RPMI7951 (cell line): ENCODE results near the gene KMO. TPM values are rescaled to one million over a fixed set of nuclear protein-coding genes. Genes with fewer than 3 reads are reported as not detected.

Experiments
- DNase-seq: peaks from one replicate; pipeline ENCODE4 v3.0.0-alpha.2; 2012; ENCODE audit warnings: low read depth
- total RNA-seq: library from RNA; depleted of rRNA; stranded (reverse); fragments of >200 nt; shearing (Covaris generic); gene quantifications from 2 replicates; pipeline ENCODE4 v1.2.3, GENCODE V29; 2014; rRNA removed

KMO gene
- 0.60 and 1.3 TPM in 2 replicates for total RNA-seq

DNA sequence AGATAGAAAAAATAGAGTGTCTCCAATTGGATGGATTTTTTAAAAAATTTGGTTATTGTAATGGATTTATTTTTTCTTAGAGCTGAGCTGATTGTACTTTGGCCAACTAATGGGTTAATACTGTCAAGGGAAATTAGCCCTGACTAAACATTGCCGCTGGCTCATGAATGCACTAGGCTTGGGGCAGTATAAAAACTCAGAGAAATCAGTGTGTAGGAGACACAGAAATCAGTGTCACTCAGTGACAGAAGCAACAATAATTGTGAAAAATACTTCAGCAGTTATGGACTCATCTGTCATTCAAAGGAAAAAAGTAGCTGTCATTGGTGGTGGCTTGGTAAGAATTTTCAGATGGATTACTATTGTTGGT, at the start of gene KMO:
KMO (plus strand) TSS at position 217 of the 370 bp plus-strand sequence; CDS start at position 284, 67 bp downstream.
- peak; percentile 42 for DNase-seq

DNA sequence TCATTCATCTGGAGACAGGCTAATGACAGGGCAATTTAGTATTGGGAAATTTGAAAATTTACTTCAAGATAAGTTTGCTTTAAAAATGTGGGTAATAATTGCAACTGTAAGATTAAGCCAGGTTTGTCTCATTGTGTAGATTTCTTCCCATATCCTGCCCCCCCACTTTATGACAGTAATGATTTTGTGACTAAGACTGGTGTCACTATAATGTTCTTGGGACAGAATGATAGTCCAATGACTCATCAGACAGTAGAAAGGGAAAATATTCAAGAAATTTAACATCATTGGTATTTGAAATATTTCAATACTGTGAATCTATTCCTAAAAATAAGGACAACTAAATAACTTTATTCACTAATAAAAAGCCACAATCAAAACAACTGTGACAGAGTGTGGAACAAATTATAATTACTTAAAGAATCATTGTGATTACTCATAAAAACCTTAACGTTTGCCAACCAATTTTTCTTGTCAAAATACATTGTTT, 49.4 kb upstream of the KMO start:
- DNase-seq: peak; percentile 72

DNA sequence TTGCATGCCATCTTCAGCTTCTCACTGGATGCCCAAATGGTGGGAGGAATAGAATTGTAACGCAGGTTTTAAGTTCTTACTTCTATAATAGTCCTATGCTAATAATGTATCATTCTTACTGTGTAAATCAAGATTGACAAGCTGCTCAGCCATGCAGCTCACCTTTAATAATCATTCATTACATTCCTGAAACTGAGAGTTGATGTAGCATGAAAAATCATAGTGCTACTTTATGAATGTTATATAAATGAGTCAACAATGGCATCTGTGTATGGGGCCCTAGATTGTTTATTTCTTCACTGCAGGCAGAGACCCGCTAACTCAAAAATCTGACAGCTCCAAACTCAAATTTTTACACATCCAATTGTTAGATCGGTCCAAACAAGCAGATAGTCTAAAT, 47.0 kb upstream of the KMO start:
- DNase-seq: no peak

DNA sequence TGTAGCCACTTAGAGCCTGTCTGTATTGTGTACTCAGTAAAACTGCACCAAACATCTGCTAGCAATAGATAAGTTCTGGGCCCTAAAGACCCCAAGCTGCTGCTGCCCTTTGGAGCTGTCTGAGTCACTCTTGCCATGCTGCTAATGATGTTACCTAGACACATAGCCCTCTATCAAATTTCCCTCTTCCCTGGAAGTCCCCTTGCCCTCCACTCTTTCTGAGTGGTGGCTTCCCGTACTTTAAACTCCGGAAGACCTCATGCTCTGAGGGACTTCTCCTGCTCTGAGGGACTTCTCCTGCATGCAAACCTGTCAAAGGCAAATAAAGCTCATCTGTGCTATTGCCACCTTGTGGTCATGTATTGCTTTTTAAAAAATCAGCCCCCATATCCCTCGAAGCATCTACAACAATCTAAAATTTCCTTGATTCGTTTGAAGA, 46.6 kb upstream of the KMO start:
- peak; percentile 32 for DNase-seq

DNA sequence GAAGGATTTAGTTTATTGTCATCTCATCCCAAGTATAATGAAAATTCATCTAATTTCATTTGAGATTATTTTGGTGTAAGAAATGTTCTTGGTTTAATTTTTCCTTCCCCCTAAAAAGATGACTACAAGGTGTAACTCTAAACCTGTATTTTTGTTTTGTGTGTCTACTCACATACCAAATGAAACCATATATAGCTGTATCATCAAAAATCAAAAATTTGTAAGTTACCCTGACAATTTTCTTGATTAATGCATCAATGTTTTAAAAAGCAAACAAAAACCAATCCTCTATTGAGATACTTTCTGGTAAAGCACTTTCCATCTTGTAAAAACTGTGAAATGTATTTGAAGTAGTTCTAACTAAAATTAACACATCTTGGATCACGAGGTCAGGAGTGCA, 43.4 kb upstream of the KMO start:
- DNase-seq: no peak

DNA sequence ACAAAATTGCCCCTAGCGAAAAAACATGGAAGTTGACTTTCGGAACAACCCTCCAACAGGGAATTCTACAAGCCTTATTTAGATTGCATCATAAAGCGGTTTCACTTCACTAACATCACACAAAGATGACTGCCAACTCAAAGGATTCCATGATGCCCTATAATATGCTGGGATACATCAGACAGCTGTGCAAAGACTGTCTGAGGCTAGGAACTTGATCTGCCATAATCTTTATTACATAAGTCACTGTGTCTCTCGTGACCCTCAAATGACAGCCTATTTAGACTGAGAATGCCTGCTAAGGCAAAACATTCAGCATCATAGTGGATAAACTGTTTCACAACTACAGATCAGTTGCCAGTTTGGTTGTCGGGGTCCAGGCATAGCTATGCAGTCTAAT, 36.4 kb upstream of the KMO start:
- DNase-seq: no peak

DNA sequence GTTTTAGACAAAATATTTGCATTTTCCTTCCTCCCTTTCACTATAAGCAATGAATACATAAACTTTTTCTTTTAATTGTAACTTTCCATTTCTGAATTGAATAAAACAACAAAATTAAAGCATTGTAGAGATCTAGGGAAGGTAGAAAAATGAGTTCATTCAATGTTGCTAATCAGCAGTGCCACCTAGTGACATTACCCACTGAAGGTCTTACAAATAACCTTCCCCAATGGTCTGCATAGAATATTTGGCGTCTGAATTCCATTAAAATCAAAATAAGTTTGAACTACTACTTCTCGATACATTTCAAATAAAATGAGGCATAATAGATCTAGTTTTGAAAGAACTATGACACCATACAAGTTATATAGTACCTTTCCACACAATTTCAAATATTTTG, 32.3 kb upstream of the KMO start:
- DNase-seq: peak; percentile 36

DNA sequence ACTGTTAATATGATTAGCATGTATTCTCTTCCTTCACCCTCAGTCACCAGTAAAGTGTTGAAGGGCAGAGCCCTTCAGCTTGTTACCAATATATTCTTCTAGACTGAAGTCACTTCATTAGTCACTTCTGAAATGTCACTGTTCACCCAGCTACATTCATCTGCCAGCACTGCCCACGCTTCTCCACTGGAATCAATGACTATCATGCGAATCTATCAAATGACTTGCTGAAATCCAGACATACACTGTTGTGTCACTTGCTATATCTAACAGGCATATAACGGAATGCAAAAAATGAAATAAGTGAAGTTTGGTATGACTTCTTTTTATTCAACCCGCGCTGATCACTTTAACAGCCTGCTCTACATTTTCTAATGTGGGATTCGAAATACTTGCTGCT, 28.7 kb upstream of the KMO start:
- no peak for DNase-seq

DNA sequence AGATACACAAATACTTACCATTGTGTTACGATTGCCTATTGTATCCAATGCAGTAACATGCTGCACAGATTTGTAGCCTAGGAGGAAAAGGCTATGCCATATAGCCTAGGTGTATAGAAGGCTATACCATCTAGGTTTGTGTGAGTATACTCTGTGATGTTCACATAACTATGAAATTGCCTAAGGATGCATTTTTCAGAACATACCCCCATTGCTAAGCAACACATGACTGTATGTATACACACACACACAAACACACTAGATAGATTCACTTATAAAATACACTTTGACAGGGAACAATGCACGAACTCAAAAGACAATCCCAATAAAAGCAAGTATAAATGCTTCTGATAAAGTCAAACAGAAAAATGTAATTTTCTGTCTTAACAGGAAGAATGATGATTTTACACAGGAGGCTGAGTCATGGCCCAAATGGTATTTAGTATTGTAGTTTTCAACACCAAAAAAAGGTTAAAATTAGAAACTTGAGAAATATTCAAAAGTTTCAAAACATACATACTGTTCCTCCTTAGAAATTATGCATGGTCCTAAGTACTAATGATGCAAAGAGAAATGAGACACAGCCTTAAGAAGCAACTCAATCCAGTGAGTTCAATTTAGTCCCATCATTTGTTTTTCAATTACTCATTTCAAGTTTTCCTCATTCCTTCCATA, 24.9 kb upstream of the KMO start:
- no peak for DNase-seq

DNA sequence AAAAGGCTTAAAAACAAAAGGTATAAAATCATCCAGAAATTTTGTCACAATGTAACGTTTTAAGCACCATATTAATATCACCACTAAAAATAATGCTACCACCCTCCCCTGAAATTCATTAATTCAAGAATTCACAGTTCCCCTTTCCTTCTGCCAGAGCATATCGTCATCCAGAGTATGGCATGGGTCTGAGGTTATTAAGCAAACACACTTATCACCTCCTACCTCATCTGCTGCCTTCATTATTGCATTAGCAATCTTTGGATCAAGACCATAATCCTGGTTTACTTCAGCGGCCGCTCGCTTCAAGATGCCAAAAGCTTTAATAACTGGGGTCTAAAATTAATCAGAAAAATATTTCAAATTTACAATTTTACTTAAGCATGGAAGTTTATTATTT, 18.8 kb upstream of the KMO start:
- DNase-seq: no peak

DNA sequence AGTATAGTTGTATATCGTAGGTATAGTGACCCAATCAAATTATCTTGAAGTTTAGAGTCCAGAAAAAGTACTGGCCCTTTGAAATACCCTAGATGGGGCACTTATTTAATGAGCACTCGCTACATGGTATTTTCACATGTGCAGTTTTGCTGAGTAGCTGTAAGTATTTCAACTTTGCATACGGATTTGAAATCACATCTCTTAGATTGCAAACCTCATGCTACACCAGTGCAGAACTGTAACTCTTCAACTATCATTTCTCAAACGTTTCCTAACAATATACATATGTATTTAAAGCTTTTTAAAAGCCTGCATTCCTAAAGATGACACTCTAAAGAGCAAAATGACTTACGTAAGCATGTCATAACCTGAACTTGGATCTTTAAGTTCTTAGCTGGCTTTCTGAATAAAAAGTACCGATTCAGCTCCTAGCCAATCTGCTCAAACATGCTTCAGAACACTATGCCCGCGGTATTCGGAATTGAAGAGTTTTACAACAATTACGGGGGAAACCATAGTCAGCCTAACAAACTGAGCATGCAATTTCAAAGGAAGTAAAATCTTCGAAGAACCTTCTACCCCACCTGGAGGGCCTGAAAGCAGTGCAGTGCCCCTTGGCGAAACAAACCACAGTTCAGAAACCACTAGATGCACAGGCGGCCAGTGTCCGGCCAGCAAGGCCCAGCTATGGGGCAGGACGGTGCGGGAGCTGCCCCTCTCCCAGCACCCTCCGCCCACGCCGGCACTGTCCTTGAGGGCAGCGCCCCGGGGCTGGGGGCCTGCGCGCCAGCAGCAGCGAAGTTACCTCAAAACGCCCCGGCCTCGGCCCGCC, 13.5 kb upstream of the KMO start:
- DNase-seq: peak; percentile 18

DNA sequence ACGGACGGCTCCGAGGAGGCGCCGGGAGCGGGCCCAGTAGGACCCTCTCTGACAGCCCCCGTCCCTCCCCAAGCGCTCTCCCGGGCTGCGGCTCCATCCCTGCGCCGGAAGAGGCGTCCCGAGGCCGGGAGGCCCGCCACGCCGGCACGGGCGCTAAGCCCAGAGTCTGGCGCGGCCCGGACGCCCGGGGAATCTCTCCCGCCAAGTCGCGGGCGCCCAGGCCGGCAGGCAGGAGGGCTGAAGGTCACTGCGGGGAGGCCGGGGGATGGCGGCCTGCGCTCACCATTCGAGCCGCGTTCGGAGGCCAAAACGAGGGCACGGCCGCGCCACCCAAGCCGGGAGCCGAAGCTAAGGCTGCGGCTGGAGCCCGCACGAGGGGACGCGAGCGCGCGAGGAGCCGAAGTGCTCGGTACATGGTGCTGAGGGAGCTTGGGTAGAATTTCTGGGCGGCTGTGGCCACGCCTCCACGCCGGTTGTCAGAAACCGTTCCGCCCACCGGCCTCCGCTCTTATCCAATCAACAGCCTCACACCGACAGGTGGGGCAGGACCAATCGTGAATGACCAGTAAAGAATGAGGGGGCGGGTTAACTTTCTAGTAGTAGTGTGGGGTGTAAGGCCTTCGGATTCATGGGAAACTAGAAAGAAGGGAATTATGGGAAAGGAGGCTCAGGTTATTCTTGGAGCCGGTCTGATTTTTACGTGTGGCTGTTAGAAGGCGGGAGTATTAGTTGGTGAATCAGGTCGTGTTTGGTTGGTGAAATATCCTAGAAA, 12.7 kb upstream of the KMO start, which contains the start of gene FH:
FH (minus strand) TSS at position 448 of the 772 bp plus-strand sequence; CDS start at position 415, 33 bp downstream.
- peak; percentile 97 for DNase-seq

DNA sequence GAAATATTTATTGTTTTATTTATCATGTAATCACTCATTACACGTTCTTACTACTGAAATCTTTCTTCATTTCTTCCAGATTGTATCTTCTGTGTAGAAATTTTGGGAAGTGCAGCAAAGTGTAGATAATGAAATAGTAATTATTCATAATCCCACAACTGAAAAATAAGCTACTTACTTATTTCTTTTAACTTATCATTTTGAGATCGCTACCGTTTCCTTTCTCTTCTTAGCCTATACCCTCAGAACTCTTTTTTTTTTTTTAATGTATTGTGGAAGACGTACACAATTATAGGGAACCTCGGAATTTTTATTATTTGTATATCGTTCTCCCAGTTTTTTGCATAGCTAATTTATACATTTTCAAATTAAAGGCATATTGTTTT, 12.1 kb upstream of the KMO start:
- no peak for DNase-seq

DNA sequence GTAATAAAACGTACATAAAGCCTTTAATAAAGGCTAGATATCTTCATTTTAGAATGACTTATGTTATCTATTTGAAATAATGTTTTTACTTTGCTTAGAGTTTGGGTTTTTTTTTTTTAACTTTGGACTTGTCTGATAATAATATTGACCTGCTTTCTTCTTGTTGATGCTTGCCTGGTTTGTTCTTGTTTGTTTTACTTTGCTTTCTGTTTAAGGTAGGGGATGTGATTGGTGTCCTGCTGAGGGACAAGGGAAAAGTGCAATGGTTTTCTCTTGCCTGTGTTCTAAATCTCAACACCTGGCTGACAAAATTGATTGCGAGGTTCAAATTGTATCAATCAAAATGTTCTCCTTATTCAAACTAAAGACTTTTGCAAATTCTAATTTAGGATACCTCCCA, 10.5 kb upstream of the KMO start:
- DNase-seq: no peak

DNA sequence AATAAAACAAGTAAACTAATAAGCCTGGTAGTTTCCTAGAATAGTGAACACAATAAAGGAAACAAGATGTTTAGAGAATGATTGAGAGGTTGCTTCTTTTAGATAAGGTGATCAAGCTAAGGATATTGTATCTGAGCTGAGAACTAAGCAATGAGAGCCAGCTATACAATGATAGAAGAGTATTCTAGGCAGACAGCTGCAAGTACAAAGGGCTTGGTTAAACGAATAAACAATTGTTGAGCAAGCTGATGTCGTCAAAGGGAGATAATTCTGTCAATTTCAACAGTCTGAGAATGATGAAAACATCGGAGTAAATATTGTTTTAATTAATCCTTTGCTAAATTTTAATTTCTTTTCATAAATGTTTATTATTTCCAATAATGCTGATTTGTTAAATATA, 7.2 kb upstream of the KMO start:
- no peak for DNase-seq

DNA sequence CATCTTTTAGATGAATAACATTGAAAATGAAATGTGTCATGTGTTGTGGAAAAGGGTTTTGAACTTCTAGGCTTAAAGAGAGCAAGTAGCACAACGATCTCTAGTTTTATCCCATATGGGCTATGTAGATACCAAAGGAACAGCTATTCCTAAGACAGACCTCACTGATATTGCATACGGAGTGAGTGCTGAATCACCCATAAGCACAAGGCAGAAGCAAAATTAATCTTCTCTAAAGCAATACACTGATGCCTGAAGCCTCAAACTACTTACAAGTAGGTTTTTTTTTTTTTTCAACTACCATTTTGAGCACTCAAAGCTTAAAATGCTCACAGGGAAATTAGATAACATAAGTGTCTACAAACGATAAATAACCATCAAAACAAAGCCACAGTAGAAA, 5.0 kb upstream of the KMO start:
- DNase-seq: no peak

DNA sequence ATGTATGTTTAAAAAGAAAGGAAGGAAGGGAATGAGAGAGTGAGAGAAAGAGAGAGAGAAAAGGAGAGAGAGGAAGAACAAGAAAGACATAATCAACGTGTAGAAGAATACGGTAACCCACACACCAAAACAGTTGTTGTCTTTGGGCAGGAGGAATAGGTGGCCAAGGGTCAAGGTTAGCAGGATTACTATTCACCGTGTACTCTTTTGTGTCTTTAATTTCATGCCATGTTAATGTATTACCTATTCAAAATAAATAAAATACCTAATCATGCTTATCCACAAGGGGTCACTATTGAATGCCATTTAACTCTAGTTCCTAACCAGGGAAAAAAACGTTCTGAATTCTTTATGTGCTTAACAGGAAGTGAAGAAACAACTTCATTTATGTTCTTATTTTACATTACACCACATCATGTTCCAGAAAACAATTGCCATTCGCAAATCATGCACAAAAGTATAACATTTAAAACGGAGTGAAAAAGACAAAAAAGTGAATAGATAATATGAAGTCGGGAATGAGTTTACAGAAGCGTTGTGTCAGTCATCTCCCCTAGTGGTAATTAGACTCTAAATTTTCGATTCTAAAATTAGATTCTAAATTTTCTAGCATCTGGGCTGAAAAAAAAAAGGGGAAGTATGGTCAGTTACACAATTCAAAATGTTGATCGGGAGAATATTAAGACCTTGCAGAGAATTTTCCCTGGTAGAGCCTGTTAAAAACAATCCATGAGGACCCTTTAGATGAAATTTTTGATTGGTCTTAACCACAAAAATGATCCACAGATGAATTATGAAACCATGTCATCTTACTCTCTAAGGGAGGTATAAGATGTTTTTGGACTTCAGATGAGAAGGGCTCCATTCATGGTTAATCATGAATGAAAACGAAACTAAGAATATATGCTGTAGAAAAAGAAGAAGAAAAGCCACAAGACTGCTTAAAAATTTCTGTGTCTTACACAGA, 700 bp upstream of the KMO start:
- DNase-seq: peak; percentile 75

DNA sequence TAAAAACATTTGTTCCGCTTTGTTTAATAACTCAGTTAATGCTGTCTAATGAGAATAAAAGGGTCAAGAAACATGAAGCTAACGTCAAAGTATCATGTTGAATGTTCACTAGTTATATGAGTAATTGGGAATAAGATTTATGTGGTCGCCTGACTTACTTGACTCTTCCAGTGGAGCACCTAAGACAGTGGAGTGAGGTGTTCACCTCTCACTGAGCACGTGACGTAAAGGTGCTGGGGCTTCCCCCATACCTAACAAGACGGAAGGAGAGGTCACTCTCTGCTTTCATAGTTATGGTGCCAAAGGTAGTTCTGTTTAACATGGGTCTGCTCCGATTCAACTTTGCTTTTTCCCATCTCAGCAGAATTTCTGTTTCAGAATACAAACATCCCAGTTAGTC, 686 bp downstream of the KMO start:
- no peak for DNase-seq

DNA sequence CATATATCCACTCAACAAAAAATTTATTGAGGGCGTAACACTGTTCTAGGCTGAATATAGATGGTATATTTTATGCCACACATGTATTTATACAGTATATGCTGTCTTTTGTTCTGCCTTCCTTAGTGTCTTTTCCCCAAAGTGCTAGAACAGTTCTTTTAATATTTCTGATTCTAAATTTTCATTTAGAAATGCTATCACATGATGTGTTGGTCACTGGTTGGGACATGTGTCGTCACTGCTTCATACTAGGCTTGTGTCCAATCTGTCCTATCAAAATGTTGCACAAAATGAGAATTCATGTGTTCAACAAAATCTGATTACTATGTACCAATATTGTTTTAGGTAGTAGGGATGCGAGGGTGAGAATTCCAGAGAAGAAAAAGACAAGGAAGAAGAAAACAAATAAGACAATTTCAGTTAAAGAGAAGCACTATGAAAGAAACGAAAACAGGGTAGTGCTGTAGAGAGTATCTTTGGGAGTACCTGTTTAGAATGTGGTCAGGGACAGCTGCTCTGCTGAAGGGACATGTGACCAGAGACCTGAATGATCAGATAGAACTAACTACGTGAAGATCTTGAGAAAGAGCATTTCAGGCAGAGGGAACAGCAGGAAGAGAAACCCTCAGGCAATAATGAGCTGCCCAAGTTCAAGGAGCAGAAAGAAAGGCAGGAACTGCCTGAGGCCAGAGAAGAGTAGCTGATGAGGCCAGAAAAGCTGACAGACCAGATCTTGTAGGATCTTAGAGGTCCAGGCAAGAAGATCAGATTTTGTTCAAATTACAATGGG, 1.3 kb downstream of the KMO start:
- peak; percentile 48 for DNase-seq

DNA sequence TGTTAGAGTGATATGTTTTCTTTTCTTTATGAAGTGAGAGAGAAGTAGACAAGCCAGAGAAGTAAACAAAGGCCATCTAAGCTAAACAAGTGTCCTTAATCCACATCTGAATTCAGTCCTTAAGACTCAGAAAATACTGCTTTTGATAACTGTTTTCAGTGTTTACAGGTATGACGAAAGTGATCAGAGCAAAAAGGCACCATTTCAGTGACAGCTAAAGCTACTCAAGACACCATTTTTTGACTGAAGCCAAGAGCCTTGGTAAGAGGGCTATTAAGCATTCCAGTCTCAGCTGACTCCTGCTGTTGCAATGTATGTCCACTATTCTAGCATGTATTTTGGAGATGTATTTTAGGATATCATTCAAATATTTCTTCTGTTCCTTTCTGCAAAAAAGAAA, 4.1 kb downstream of the KMO start:
- DNase-seq: no peak
